NK-92 treated with Interleukin-12 subunit alpha and Interleukin-12 subunit beta, amount 100 ng/mL, for 24 hours (cell line): Measurements from ENCODE around the gene MCF2L2.
"Not testable (repeated sequence)": the region's sequence is repeated elsewhere in the genome, so short reads cannot be mapped to it uniquely, and the experiment has no call there.

Experiments used
- DNase-seq: peaks from one replicate; lab custom pipeline; 2025; lab: John Stamatoyannopoulos, UW

The MCF2L2 gene

GRCh38 chr3:183443395-183444385, 15.3 kb upstream of the MCF2L2 start:
- no peak for DNase-seq

GRCh38 chr3:183442994-183443393, 14.6 kb upstream of the MCF2L2 start:
- DNase-seq = no peak

- DNase-seq = not testable (repeated sequence)
Measured at GRCh38 chr3:183440521-183440920, 12.1 kb upstream of the MCF2L2 start.

- DNase-seq = no peak
Measured at GRCh38 chr3:183439515-183439914, 11.1 kb upstream of the MCF2L2 start.

GRCh38 chr3:183438735-183439134, 10.3 kb upstream of the MCF2L2 start:
- no peak for DNase-seq

GRCh38 chr3:183437666-183438564, 9.5 kb upstream of the MCF2L2 start:
- DNase-seq = no peak

- DNase-seq = no peak
Measured at GRCh38 chr3:183437061-183437460, 8.6 kb upstream of the MCF2L2 start.

- DNase-seq = no peak
Measured at GRCh38 chr3:183435661-183436060, 7.2 kb upstream of the MCF2L2 start.

- DNase-seq = no peak
Measured at GRCh38 chr3:183434992-183435391, 6.6 kb upstream of the MCF2L2 start.

GRCh38 chr3:183434503-183434902, 6.1 kb upstream of the MCF2L2 start:
- no peak for DNase-seq

GRCh38 chr3:183430325-183430957, 2.0 kb upstream of the MCF2L2 start:
- DNase-seq = no peak

- no peak for DNase-seq
Measured at GRCh38 chr3:183427876-183428446, 458 bp downstream of the MCF2L2 start.

GRCh38 chr3:183427196-183427875, 1.1 kb downstream of the MCF2L2 start:
- DNase-seq = no peak

- not testable (repeated sequence) for DNase-seq
Measured at GRCh38 chr3:183418807-183419206, 9.6 kb downstream of the MCF2L2 start.

- DNase-seq = no peak
Measured at GRCh38 chr3:183411216-183411922, 17.1 kb downstream of the MCF2L2 start.

GRCh38 chr3:183410759-183411158, 17.7 kb downstream of the MCF2L2 start:
- no peak for DNase-seq

GRCh38 chr3:183410280-183410679, 18.1 kb downstream of the MCF2L2 start:
- no peak for DNase-seq

- DNase-seq = no peak
Measured at GRCh38 chr3:183409219-183409618, 19.2 kb downstream of the MCF2L2 start.

GRCh38 chr3:183401678-183402077, 26.7 kb downstream of the MCF2L2 start:
- DNase-seq = no peak

- DNase-seq = no peak
Measured at GRCh38 chr3:183400352-183400751, 28.1 kb downstream of the MCF2L2 start.
